HEK293 (cell line): Measurements from ENCODE around the gene MAP3K20.

ENCODE experiments used
- CTCF ChIA-PET: fragments of 350-600 bp; formaldehyde crosslinking; extraction: SDS; loops from one replicate; lab custom pipeline; 2021; ENCODE audit warnings: antibody characterized with exemption; lab: Yijun Ruan, JAX
- POLR2A ChIA-PET: fragments of 300-600 bp; formaldehyde crosslinking; extraction: SDS; loops from one replicate; lab custom pipeline; 2020; ENCODE audit warnings: antibody characterized with exemption, inconsistent platforms; lab: Yijun Ruan, JAX
- H3K27ac ChIP-seq: fragments of 200-500 bp; sonication (Bioruptor generic); 2 replicates; pipeline ENCODE4 v1.5.1; 2014; ENCODE audit warnings: low read depth, low read length, control low read depth, inconsistent platforms; ENCODE audit errors: extremely low read depth
- H3K36me3 ChIP-seq, 2 experiments: fragments of 200-500 bp in 1 of 2; sonication (Bioruptor generic) in 1 of 2; 1 replicate in 1 of 2; 2 replicates in 1 of 2; pipeline ENCODE4 v1.5.1; 2014 to 2017; ENCODE audit warnings: inconsistent platforms in 2 of 2, low read length in 2 of 2; ENCODE audit not compliant: control insufficient read depth in 2 of 2, insufficient read depth in 1 of 2
- H3K4me1 ChIP-seq: fragments of 200-500 bp; sonication (Bioruptor generic); 2 replicates; pipeline ENCODE4 v1.5.1; 2014; ENCODE audit warnings: mild to moderate bottlenecking, low read length, inconsistent platforms; ENCODE audit not compliant: control insufficient read depth, insufficient read depth
- H3K4me3 ChIP-seq: 2 replicates; pipeline ENCODE4 v1.5.1; 2011; ENCODE audit warnings: low read depth, mild to moderate bottlenecking, control low read depth, low read length, moderate library complexity
- H3K9me3 ChIP-seq: fragments of 200-500 bp; sonication (Bioruptor generic); 2 replicates; pipeline ENCODE4 v1.5.1; 2014; ENCODE audit warnings: low read depth, low read length, inconsistent platforms; ENCODE audit not compliant: control insufficient read depth, insufficient read depth
- HOXA7 ChIP-seq: sonication (generic); formaldehyde crosslinking; IDR thresholded peaks from 2 replicates; pipeline ENCODE4 v1.8.1; 2022; ENCODE audit warnings: missing genetic modification reagents, borderline replicate concordance
- KLF10 ChIP-seq: fragments of 450-650 bp; IDR thresholded peaks from 2 replicates; pipeline ENCODE4 v1.5.1; 2018; ENCODE audit warnings: missing biosample characterization, mild to moderate bottlenecking, missing genetic modification characterization
- KLF7 ChIP-seq: fragments of 450-650 bp; formaldehyde crosslinking; IDR thresholded peaks from 2 replicates; pipeline ENCODE4 v1.5.1; 2016; ENCODE audit warnings: missing biosample characterization, missing genetic modification characterization, borderline replicate concordance
- ZNF175 ChIP-seq: fragments of 450-650 bp; formaldehyde crosslinking; IDR thresholded peaks from 2 replicates; pipeline ENCODE4 v1.5.1; 2016; ENCODE audit warnings: missing biosample characterization, missing genetic modification characterization
- ZNF311 ChIP-seq: fragments of 450-650 bp; formaldehyde crosslinking; IDR thresholded peaks from 2 replicates; pipeline ENCODE4 v1.5.1; 2017; ENCODE audit warnings: missing biosample characterization, missing genetic modification characterization, borderline replicate concordance
- ZNF426 ChIP-seq: fragments of 450-650 bp; formaldehyde crosslinking; IDR thresholded peaks from 2 replicates; pipeline ENCODE4 v1.5.1; 2017; ENCODE audit warnings: missing biosample characterization, missing genetic modification characterization, mild to moderate bottlenecking, inconsistent platforms, moderate library complexity
- ZNF433 ChIP-seq: fragments of 450-650 bp; formaldehyde crosslinking; IDR thresholded peaks from 2 replicates; pipeline ENCODE4 v1.5.1; 2016; ENCODE audit warnings: missing biosample characterization, missing genetic modification characterization, low read depth
- ZNF501 ChIP-seq: fragments of 450-650 bp; formaldehyde crosslinking; IDR thresholded peaks from 2 replicates; pipeline ENCODE4 v1.5.1; 2016; ENCODE audit warnings: missing biosample characterization, missing genetic modification characterization
- ZNF510 ChIP-seq: fragments of 450-650 bp; formaldehyde crosslinking; IDR thresholded peaks from 2 replicates; pipeline ENCODE4 v1.5.1; 2018; ENCODE audit warnings: mild to moderate bottlenecking, missing genetic modification characterization, missing biosample characterization; ENCODE audit not compliant: insufficient replicate concordance
- ZNF549 ChIP-seq: fragments of 450-650 bp; IDR thresholded peaks from 2 replicates; pipeline ENCODE4 v1.5.1; 2018; ENCODE audit warnings: missing biosample characterization, missing genetic modification characterization, mild to moderate bottlenecking, inconsistent platforms, moderate library complexity
- ZNF610 ChIP-seq: fragments of 450-650 bp; formaldehyde crosslinking; IDR thresholded peaks from 2 replicates; pipeline ENCODE4 v1.5.1; 2016; ENCODE audit warnings: missing biosample characterization, missing genetic modification characterization, borderline replicate concordance
- ZNF624 ChIP-seq: fragments of 450-650 bp; formaldehyde crosslinking; IDR thresholded peaks from 2 replicates; pipeline ENCODE4 v1.5.1; 2017; ENCODE audit warnings: missing biosample characterization, missing genetic modification characterization
- ZNF777 ChIP-seq: fragments of 450-650 bp; formaldehyde crosslinking; IDR thresholded peaks from 2 replicates; pipeline ENCODE4 v1.5.1; 2017; ENCODE audit warnings: missing biosample characterization, missing genetic modification characterization, borderline replicate concordance
- ZSCAN18 ChIP-seq: fragments of 450-650 bp; formaldehyde crosslinking; IDR thresholded peaks from 2 replicates; pipeline ENCODE4 v1.5.1; 2016; ENCODE audit warnings: missing biosample characterization, missing genetic modification characterization
- TF ChIP-seq, protein P1 (sequence below): fragments of 450-650 bp; formaldehyde crosslinking; IDR thresholded peaks from 2 replicates; pipeline ENCODE4 v1.5.1; 2017; ENCODE audit warnings: missing biosample characterization, missing genetic modification characterization
- TF ChIP-seq, protein P2 (sequence below): fragments of 450-650 bp; formaldehyde crosslinking; IDR thresholded peaks from 2 replicates; pipeline ENCODE4 v1.5.1; 2016; ENCODE audit warnings: missing biosample characterization, missing genetic modification characterization, borderline replicate concordance
- TF ChIP-seq, protein P3 (sequence below): fragments of 450-650 bp; IDR thresholded peaks from 2 replicates; pipeline ENCODE4 v1.5.1; 2018; ENCODE audit warnings: missing biosample characterization, mild to moderate bottlenecking, missing genetic modification characterization
- TF ChIP-seq, protein P4 (sequence below): fragments of 450-650 bp; formaldehyde crosslinking; IDR thresholded peaks from 2 replicates; pipeline ENCODE4 v1.5.1; 2017; ENCODE audit warnings: missing biosample characterization, missing genetic modification characterization

The MAP3K20 gene

GRCh38 chr2:173064151-173064805 is 11.4 kb upstream of the MAP3K20 start:
- Histone ChIP-seq H3K36me3 (no peaks in the 10 kb centered on the region), H3K27ac (no peak overlapping the region), H3K4me3 (no peak overlapping the region), H3K9me3 (no peaks in the 10 kb centered on the region), H3K4me1 (no peaks in the 10 kb centered on the region)
- TF ChIP-seq ZNF624 (tag by site-specific recombination) (no peak), ZNF501 (tag by site-specific recombination) (no peak), ZNF311 (tag by site-specific recombination) (no peak), ZNF549 (tag by site-specific recombination) (no peak), ZNF426 (tag by site-specific recombination) (no peak), ZNF510 (no peak), HOXA7 (CRISPR knock-in tag) (no peak), ZNF175 (tag by site-specific recombination) (no peak), ZNF777 (tag by site-specific recombination) (no peak), ZSCAN18 (tag by site-specific recombination) (no peak), ZNF610 (tag by site-specific recombination) (no peak), KLF7 (tag by site-specific recombination) (no peak), ZNF433 (tag by site-specific recombination) (no peak), KLF10 (tag by site-specific recombination) (no peak)
- TF ChIP-seq, protein P1, sequence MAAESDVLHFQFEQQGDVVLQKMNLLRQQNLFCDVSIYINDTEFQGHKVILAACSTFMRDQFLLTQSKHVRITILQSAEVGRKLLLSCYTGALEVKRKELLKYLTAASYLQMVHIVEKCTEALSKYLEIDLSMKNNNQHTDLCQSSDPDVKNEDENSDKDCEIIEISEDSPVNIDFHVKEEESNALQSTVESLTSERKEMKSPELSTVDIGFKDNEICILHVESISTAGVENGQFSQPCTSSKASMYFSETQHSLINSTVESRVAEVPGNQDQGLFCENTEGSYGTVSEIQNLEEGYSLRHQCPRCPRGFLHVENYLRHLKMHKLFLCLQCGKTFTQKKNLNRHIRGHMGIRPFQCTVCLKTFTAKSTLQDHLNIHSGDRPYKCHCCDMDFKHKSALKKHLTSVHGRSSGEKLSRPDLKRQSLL (tag by site-specific recombination): no peak
- TF ChIP-seq, protein P2, sequence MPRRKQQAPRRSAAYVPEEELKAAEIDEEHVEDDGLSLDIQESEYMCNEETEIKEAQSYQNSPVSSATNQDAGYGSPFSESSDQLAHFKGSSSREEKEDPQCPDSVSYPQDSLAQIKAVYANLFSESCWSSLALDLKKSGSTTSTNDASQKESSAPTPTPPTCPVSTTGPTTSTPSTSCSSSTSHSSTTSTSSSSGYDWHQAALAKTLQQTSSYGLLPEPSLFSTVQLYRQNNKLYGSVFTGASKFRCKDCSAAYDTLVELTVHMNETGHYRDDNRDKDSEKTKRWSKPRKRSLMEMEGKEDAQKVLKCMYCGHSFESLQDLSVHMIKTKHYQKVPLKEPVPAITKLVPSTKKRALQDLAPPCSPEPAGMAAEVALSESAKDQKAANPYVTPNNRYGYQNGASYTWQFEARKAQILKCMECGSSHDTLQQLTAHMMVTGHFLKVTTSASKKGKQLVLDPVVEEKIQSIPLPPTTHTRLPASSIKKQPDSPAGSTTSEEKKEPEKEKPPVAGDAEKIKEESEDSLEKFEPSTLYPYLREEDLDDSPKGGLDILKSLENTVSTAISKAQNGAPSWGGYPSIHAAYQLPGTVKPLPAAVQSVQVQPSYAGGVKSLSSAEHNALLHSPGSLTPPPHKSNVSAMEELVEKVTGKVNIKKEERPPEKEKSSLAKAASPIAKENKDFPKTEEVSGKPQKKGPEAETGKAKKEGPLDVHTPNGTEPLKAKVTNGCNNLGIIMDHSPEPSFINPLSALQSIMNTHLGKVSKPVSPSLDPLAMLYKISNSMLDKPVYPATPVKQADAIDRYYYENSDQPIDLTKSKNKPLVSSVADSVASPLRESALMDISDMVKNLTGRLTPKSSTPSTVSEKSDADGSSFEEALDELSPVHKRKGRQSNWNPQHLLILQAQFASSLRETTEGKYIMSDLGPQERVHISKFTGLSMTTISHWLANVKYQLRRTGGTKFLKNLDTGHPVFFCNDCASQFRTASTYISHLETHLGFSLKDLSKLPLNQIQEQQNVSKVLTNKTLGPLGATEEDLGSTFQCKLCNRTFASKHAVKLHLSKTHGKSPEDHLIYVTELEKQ (tag by site-specific recombination): no peak
- TF ChIP-seq, protein P3, sequence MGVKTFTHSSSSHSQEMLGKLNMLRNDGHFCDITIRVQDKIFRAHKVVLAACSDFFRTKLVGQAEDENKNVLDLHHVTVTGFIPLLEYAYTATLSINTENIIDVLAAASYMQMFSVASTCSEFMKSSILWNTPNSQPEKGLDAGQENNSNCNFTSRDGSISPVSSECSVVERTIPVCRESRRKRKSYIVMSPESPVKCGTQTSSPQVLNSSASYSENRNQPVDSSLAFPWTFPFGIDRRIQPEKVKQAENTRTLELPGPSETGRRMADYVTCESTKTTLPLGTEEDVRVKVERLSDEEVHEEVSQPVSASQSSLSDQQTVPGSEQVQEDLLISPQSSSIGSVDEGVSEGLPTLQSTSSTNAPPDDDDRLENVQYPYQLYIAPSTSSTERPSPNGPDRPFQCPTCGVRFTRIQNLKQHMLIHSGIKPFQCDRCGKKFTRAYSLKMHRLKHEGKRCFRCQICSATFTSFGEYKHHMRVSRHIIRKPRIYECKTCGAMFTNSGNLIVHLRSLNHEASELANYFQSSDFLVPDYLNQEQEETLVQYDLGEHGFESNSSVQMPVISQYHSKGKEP (tag by site-specific recombination): no peak
- TF ChIP-seq, protein P4, sequence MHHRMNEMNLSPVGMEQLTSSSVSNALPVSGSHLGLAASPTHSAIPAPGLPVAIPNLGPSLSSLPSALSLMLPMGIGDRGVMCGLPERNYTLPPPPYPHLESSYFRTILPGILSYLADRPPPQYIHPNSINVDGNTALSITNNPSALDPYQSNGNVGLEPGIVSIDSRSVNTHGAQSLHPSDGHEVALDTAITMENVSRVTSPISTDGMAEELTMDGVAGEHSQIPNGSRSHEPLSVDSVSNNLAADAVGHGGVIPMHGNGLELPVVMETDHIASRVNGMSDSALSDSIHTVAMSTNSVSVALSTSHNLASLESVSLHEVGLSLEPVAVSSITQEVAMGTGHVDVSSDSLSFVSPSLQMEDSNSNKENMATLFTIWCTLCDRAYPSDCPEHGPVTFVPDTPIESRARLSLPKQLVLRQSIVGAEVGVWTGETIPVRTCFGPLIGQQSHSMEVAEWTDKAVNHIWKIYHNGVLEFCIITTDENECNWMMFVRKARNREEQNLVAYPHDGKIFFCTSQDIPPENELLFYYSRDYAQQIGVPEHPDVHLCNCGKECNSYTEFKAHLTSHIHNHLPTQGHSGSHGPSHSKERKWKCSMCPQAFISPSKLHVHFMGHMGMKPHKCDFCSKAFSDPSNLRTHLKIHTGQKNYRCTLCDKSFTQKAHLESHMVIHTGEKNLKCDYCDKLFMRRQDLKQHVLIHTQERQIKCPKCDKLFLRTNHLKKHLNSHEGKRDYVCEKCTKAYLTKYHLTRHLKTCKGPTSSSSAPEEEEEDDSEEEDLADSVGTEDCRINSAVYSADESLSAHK (tag by site-specific recombination): no peak
- ChIA-PET POLR2A (no interaction called here), CTCF (interaction anchor here (0.5 to 0.8 kb wide), 3 partner anchors 19 to 37 kb away, joined by 3 to 4 read pairs (median 3); no protein-coding TSS in a partner anchor)
